Kidney (tissue), 14 donors: Measurements from ENCODE around the gene TMEM63A. TPM values are rescaled to one million over a fixed set of nuclear protein-coding genes. Genes with fewer than 3 reads are reported as not detected.

Experiments
- DNase-seq, 5 donors: peaks; one replicate each; pipeline ENCODE4 v3.0.0-alpha.2; 2013 to 2020
- FAIRE-seq: peaks from 2 replicates; lab custom pipeline; 2012; peaks lifted over from hg19 to GRCh38; lab: Jason Lieb, UNC
- H3K27ac ChIP-seq, 2 donors: one replicate each; pipeline ENCODE4 v1.7.0; 2013; ENCODE audit warnings: low read depth in 2 of 2, low read length in 2 of 2, inconsistent platforms in 1 of 2
- H3K27me3 ChIP-seq: one replicate; pipeline ENCODE4 v1.7.1; 2013; ENCODE audit warnings: low read length, inconsistent platforms; ENCODE audit not compliant: control insufficient read depth, insufficient read depth
- H3K36me3 ChIP-seq, 3 donors: one replicate each; pipeline versions ENCODE4 v1.7.0 to v1.7.1; 2013; ENCODE audit warnings: low read length in 3 of 3, control low read depth in 1 of 3, inconsistent platforms in 1 of 3; ENCODE audit not compliant: insufficient read depth in 3 of 3, control insufficient read depth in 2 of 3
- H3K4me1 ChIP-seq, 3 donors: one replicate each; pipeline versions ENCODE4 v1.7.0 to v1.7.1; 2013; ENCODE audit warnings: low read length in 3 of 3, inconsistent platforms in 1 of 3, low read depth in 1 of 3; ENCODE audit not compliant: control insufficient read depth in 2 of 3, insufficient read depth in 2 of 3
- H3K4me3 ChIP-seq, 3 donors: one replicate each; pipeline versions ENCODE4 v1.7.0 to v1.8.1; 2013; ENCODE audit warnings: low read length in 3 of 3, control low read depth in 1 of 3, inconsistent platforms in 1 of 3
- H3K9ac ChIP-seq, 3 donors: one replicate each; pipeline versions ENCODE4 v1.7.0 to v1.7.1; 2013; ENCODE audit warnings: low read length in 3 of 3, control low read depth in 1 of 3, inconsistent platforms in 1 of 3
- H3K9me3 ChIP-seq, 3 donors: one replicate each; pipeline versions ENCODE4 v1.7.0 to v1.7.1; 2013; ENCODE audit warnings: low read length in 3 of 3, control low read depth in 1 of 3, inconsistent platforms in 1 of 3; ENCODE audit not compliant: control insufficient read depth in 2 of 3, insufficient read depth in 1 of 3
- CTCF ChIP-seq: IDR thresholded peaks from 3 replicates; pipeline ENCODE4 v1.5.1; 2012; ENCODE audit warnings: mild to moderate bottlenecking, moderate library complexity, borderline replicate concordance; ENCODE audit not compliant: insufficient read depth; ENCODE audit errors: extremely low read depth
- intact Hi-C: fragments of 100-400 bp; cut with DNase I; formaldehyde crosslinking; loops from one replicate; pipeline ENCODE4 v1.11.1; 2022
- polyA plus RNA-seq: library from polyadenylated mRNA; stranded (reverse); fragments of 350-450 nt; fragmentation: Illumina TruSeq; extraction: RNeasy Lipid Tissue Mini Kit (QIAGEN cat#74804); gene quantifications from one replicate; pipeline ENCODE4 v1.2.3, GENCODE V29; 2014; ENCODE audit warnings: low read depth, low replicate concordance; ENCODE audit not compliant: insufficient read depth
- total RNA-seq: library from RNA; stranded (reverse); fragmentation: NEBNext Ultra II Directional; extraction: Animal tissue kit (Norgen Biotek cat#: 25700); gene quantifications from one replicate; pipeline ENCODE4 v1.2.1, GENCODE V29; 2021
- donor health status: control.
- donor health status: control.
- donor health status: control.
- donor health status: control.
- donor health status: control.
- donor health status: DM: yes; HTN: yes; CAD: no.
- donor health status: Normal renal cell carcinoma (clear cell type).

TMEM63A gene
- total and polyA plus RNA-seq, 2 donors from 2014 or later = 25.5 to 159 TPM

- no peak for DNase-seq
- Histone ChIP-seq H3K36me3 (peaks cover 6 to 60% (median 39%) of the 10 kb centered on the region in 3 donors), H3K27me3 (no peaks in the 10 kb centered on the region), H3K4me1 (no peaks in the 10 kb centered on the region), H3K4me3 (no peak overlapping the region), H3K9me3 (no peaks in the 10 kb centered on the region), H3K27ac (no peak overlapping the region), H3K9ac (no peak overlapping the region)
- no peak for FAIRE-seq
- no peak for TF ChIP-seq CTCF
- intact Hi-C loops = no loop called here
Observed at GRCh38 chr1:225861834-225862580, 20.2 kb downstream of the TMEM63A start.

GRCh38 chr1:225860876-225861441 lies 21.2 kb downstream of the TMEM63A start:
- Histone ChIP-seq H3K9me3 (no peaks in the 10 kb centered on the region), H3K4me1 (no peaks in the 10 kb centered on the region), H3K27me3 (no peaks in the 10 kb centered on the region), H3K4me3 (no peak overlapping the region), H3K27ac (no peak overlapping the region), H3K9ac (no peak overlapping the region), H3K36me3 (peaks cover 6 to 60% (median 36%) of the 10 kb centered on the region in 3 donors)
- intact Hi-C loops = no loop called here
- no peak for TF ChIP-seq CTCF
- DNase-seq (no peak), FAIRE-seq (no peak)

- no peak overlapping the region for H3K9ac ChIP-seq
- DNase-seq = no peak
- no peaks in the 10 kb centered on the region for H3K4me1 ChIP-seq
- H3K27me3 ChIP-seq = no peaks in the 10 kb centered on the region
- H3K4me3 ChIP-seq = no peak overlapping the region
- no peaks in the 10 kb centered on the region for H3K9me3 ChIP-seq
- no peak for FAIRE-seq
- peaks cover 6 to 55% (median 32%) of the 10 kb centered on the region in 3 donors for H3K36me3 ChIP-seq
- intact Hi-C loops = no loop called here
- no peak for TF ChIP-seq CTCF
- H3K27ac ChIP-seq = no peak overlapping the region
Observed at GRCh38 chr1:225860107-225860506, 22.1 kb downstream of the TMEM63A start.
